GM12892 (cell line): Measurements from ENCODE around the gene CALM3.

Experiments used
- POLR2A ChIP-seq: IDR thresholded peaks from 2 replicates; pipeline ENCODE4 v1.6.1; 2011; ENCODE audit warnings: low read depth, low read length, control low read depth
- POLR2AphosphoS5 ChIP-seq: IDR thresholded peaks from 2 replicates; pipeline ENCODE4 v1.6.1; 2011; ENCODE audit warnings: low read depth, low read length, control low read depth
- TAF1 ChIP-seq: IDR thresholded peaks from 2 replicates; pipeline ENCODE4 v1.6.1; 2011; ENCODE audit warnings: low read depth, mild to moderate bottlenecking, control low read depth, low read length, borderline replicate concordance

DNA sequence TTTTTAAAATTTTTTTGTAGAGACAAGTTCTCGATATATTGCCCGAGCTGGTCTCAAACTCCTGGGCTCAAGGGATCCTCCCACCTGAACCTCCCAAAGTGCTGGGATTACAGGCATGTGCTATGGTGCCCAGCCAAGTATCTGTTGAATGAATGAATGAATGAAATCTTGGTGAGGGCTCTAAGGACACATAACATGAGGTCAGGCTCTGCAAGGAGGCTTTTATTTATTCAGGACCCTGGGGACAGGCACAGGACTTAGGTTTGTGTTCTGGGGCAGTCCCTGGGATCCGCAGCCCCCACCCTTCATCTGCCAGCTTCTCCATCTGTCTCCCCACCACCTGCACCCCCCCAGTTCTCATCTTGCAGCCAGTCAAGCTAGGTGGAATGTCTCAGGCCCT lies 19.1 kb downstream of the CALM3 start:
- TF ChIP-seq POLR2A (no peak), POLR2AphosphoS5 (no peak), TAF1 (no peak)
